ENCODE data around the gene HORMAD2. TPM values are rescaled to one million over a fixed set of nuclear protein-coding genes. Genes with fewer than 3 reads are reported as not detected.
"Not testable (repeated sequence)": the region's sequence is repeated elsewhere in the genome, so short reads cannot be mapped to it uniquely, and the experiment has no call there.

HORMAD2 gene
- total RNA-seq, 3 donors from 2014 or later: not detected

DNA sequence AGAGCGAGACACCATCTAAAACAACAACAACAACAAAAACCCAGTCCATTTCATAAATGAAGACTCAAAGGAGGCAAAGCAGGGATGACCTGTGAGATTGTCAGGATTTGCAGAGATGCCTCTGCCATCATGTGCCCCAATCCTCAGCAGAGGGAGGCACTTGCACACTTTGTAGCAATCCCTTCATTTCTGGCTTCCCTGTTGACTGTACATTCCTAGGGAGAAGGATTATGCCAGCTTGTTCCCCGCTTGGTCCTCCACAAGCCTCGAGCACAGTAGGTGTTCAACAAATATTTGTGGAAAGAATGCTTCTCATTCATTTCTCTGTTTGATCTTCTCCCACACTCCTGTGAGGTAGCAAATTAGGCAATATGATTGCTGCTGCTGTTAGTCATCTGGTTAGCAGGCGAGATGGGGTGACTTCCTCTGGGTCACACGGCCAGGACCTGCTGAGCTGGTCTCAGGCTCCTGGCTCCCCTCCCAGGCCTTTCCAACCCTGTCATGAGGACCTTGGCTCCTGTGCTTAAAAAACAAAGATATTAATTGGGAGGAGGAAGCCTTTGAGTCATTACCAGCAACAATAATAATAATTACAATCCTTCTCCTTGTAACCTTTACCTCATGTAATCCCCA is 132.2 kb downstream of the HORMAD2 start:
- Histone ChIP-seq H3K4me3 (no peak overlapping the region), H3K27ac (peak overlapping the region; percentile 80 to 81), H3K9me3 (no peaks in the 10 kb centered on the region), H3K27me3 (no peaks in the 10 kb centered on the region), H3K36me3 (no peaks in the 10 kb centered on the region), H3K4me1 (peaks cover 9 to 11% of the 10 kb centered on the region in 2 donors)
- intact Hi-C loops (cut with DNase I; ENCODE audit: low total_unique reads): no loop called here
- peak; percentile 45 to 80 (median 78) for TF ChIP-seq POLR2AphosphoS5 (IDR thresholded peaks at IDR 0.05)
- TF ChIP-seq POLR2A (IDR thresholded peaks at IDR 0.05): no peak
- peak; percentile 86 to 95 for DNase-seq (ENCODE audit: low spot score in 2 of 2)

DNA sequence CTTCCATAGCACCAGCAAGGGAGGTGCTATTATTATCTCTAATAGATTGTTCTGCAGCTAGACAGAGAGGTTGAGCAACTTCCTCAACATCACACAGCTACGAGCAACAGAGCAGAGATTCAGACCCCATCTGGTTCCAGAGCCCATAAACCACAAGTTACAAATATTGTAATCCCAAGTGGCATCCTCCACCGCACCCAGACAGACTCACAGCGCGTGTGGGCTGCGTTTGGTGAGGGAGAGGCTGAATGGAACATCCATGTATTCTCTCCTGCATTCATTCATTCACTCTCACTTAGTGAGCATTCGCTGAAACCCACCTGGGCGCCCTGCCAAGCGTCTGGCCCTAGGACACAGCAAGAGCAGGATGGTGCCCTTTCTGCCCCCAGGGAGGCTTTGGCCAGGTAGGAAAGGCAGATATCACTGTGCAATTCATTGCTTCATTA is 132.8 kb downstream of the HORMAD2 start:
- TF ChIP-seq POLR2A (IDR thresholded peaks at IDR 0.05) (no peak), POLR2AphosphoS5 (IDR thresholded peaks at IDR 0.05) (no peak)
- TF ChIP-seq, protein P1, sequence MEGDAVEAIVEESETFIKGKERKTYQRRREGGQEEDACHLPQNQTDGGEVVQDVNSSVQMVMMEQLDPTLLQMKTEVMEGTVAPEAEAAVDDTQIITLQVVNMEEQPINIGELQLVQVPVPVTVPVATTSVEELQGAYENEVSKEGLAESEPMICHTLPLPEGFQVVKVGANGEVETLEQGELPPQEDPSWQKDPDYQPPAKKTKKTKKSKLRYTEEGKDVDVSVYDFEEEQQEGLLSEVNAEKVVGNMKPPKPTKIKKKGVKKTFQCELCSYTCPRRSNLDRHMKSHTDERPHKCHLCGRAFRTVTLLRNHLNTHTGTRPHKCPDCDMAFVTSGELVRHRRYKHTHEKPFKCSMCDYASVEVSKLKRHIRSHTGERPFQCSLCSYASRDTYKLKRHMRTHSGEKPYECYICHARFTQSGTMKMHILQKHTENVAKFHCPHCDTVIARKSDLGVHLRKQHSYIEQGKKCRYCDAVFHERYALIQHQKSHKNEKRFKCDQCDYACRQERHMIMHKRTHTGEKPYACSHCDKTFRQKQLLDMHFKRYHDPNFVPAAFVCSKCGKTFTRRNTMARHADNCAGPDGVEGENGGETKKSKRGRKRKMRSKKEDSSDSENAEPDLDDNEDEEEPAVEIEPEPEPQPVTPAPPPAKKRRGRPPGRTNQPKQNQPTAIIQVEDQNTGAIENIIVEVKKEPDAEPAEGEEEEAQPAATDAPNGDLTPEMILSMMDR (IDR thresholded peaks at IDR 0.05): no peak
- Histone ChIP-seq H3K36me3 (no peaks in the 10 kb centered on the region), H3K4me3 (no peak overlapping the region), H3K27ac (peak overlapping the region; percentile 80 to 81), H3K27me3 (no peaks in the 10 kb centered on the region), H3K4me1 (peaks cover 10 to 11% of the 10 kb centered on the region in 2 donors), H3K9me3 (no peaks in the 10 kb centered on the region)
- no peak for DNase-seq (ENCODE audit: low spot score in 2 of 2)
- intact Hi-C loops (cut with DNase I; ENCODE audit: low total_unique reads): no loop called here

DNA sequence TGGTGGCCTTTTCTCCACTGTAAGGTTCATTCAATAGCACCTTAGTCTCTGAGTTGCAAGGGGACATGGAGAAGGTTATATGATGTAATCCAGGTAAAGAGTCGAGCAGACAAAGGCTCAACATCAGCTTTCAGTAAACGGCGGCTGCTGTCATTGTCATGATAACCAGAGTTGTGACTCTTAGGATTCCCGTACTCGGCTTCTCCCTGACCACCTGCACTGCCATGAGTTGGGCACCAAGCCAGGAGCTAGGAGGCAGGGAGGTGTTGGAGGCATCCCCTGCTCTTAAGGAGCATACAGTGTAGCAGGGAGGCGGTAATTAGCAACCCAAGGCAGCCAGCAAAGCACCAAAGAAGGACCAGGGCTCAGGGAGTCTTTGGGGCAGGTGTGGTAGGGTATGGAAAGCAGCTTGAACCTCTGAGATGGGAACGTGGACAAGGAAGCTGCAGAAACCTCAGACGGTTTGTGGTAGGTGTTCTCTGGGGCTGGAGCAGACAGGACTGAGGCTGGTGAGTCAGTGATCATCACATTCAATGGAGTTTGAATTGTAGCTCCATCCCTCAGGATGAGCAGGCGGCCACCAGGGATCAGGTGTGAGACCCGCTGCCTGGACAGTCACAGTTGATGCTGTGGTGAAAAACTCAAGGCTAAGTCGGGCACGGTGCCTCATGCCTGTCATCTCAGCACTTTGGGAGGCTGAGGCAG is 134.6 kb downstream of the HORMAD2 start:
- no peak overlapping the region for H3K4me3 ChIP-seq

DNA sequence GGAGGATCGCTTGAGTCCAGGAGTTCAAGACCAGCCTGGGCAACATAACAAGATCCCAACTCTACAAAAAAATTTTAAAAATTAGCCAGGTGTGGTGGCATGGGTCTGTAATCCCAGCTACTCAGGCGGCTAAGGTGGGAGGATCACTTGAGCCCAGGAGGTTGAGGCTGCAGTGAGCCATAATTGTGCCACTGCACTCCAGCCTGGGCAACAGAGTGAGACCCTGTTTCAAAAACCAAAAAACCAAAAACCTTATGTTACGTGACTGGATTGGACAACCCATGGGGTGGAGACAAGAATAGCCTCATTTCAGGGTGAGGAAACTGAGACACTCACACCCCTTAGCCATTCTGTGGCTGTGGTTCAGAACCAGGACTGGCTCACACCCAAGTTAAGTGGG is 136.0 kb downstream of the HORMAD2 start:
- H3K27me3 ChIP-seq; intact Hi-C loops (cut with DNase I; ENCODE audit: low total_unique reads); DNase-seq (ENCODE audit: low spot score in 2 of 2); H3K9me3 ChIP-seq; H3K27ac ChIP-seq; H3K36me3 ChIP-seq; H3K4me3 ChIP-seq: not testable (repeated sequence)
- H3K4me1 ChIP-seq: peaks cover 4 to 10% of the 10 kb centered on the region in 2 donors

More for the DNA sequence above, 134.6 kb downstream of the HORMAD2 start:
- Histone ChIP-seq H3K9me3 (no peaks in the 10 kb centered on the region), H3K27me3 (no peaks in the 10 kb centered on the region), H3K36me3 (no peaks in the 10 kb centered on the region), H3K27ac (peak overlapping the region in 1 of 2 donors; percentile 17), H3K4me1 (peaks cover 4 to 14% of the 10 kb centered on the region in 2 donors)
- intact Hi-C loops (cut with DNase I; ENCODE audit: low total_unique reads): no loop called here
- TF ChIP-seq, protein P1 (IDR thresholded peaks at IDR 0.05): no peak
- TF ChIP-seq POLR2AphosphoS5 (IDR thresholded peaks at IDR 0.05): no peak
- no peak for TF ChIP-seq POLR2A (IDR thresholded peaks at IDR 0.05)
- DNase-seq (ENCODE audit: low spot score in 2 of 2): no peak

DNA sequence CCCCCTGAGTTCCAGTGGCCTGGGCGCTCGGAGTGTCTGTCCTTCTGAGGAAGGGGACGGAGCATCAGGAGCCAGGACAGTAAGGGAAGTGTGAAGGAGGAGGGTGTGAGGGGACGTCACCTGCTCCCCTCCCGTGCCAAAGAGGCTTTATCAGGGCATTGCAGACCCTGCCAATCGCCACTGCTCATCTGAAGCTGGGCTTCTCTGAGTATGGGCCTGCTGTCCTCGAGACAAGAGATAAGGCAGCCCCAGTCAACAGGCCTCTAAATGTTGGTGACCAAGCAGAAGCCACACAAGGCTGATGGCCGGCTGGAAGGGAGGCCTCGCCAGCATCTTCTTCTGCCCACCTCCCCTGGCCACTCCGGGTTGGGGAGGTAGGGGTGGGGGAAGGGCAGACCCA is 136.4 kb downstream of the HORMAD2 start:
- DNase-seq (ENCODE audit: low spot score in 2 of 2): no peak

More for the DNA sequence above, 136.4 kb downstream of the HORMAD2 start:
- Histone ChIP-seq H3K27me3 (no peaks in the 10 kb centered on the region), H3K27ac (no peak overlapping the region), H3K36me3 (no peaks in the 10 kb centered on the region), H3K9me3 (no peaks in the 10 kb centered on the region), H3K4me3 (no peak overlapping the region), H3K4me1 (peaks cover 4 to 10% of the 10 kb centered on the region in 2 donors)
- TF ChIP-seq, protein P1 (IDR thresholded peaks at IDR 0.05): no peak
- TF ChIP-seq POLR2A (IDR thresholded peaks at IDR 0.05): no peak
- no peak for TF ChIP-seq POLR2AphosphoS5 (IDR thresholded peaks at IDR 0.05)
- intact Hi-C loops (cut with DNase I; ENCODE audit: low total_unique reads): no loop called here
